ENCODE results near the gene TSGA10IP.

TSGA10IP gene

DNA sequence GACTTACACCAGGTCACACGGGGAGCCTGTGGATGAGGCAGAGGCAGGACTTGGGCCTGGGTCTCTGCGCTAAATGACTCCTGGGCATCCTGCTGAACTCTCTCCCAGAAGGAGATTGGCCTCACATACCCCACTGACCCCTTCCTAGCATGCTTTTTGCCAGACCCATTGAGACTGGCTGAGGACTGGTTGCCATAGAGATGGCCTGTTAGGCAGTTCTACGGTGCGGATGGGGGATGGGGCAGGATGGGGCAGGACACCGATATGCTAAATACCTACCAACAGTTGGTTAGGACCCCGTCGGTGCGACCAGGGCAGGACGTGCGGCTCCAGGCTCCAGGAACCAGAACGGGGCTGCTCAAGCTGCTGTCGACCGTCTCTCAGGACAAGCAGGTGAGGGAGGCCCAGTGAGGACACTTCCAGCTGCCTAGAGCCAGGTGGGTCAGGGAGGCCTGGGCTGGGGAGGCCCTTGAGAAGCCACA lies at the start of gene TSGA10IP:
TSS of gene TSGA10IP (plus strand) at position 51 of the 482 bp plus-strand sequence. CDS start at position 247, 196 bp downstream.
- DNase-seq = no peak

GRCh38 chr11:65895482-65895981 lies 49.7 kb upstream of the TSGA10IP start:
- DNase-seq = no peak

DNA sequence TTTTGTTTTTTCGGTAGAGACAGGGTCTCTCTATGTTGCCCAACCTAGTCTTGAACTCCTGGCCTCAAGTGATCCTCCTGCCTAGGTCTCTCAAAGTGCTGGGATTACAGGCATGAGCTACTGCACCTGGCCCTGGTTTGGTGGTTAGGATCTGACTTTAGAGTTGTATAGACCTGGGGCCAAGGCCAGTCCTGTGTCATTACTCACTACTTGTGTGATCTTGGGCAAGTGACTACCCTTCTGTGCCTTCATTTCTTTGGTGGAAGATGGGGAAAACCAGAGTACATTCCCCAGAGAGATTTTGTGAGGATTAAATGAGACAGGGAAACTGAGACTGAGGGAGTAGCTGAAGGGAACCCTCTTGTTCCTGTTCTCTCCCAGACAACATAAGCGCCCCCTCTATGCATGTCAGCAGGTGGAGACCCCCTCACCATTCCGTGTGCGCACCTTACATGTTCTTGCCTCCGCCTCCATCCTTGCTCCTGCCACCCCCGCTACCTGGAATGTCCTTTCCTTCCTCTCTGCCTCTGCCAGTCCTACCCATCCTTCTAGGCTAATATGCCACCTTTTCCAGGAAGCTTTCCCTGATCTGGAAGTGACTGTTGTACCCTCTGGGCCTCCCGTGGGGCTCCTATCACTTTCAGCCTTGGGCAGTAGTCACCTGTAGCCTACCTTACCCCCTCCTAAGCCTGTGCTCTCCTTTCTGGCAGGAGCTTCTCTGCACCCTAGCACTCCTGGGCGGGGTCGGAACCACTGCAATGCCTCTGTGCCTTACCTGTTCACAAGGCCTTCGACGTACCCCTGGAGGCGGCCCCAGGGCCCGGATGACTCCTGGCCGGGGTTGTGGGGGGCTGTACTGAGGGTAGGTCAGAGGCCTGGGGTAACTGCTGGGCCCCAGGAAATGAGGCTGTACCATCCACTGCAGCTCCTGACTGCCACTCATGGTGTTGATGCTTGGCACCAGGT lies 49.0 kb upstream of the TSGA10IP start:
- DNase-seq = no peak

DNA sequence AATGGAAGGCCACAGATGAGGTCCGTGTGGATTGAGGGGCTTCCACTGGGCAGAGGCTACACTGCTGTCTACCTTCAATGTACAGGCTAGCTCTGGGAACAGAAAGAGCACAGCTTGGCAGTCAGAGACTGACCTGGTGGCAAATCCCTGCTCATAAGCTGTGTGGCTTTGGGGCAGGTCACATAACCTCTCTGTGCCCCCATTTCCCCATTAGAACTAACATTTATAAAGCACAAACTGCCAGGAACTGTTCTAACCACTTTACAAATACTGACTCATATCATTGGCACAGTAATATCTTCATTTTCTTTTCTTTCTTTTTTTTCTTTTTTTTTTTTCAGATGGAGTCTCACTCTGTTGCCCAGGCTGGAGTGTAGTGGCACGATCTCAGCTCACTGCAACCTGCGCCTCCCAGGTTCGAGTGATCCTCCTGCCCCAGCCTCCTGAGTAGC lies 48.2 kb upstream of the TSGA10IP start:
- no peak for DNase-seq

DNA sequence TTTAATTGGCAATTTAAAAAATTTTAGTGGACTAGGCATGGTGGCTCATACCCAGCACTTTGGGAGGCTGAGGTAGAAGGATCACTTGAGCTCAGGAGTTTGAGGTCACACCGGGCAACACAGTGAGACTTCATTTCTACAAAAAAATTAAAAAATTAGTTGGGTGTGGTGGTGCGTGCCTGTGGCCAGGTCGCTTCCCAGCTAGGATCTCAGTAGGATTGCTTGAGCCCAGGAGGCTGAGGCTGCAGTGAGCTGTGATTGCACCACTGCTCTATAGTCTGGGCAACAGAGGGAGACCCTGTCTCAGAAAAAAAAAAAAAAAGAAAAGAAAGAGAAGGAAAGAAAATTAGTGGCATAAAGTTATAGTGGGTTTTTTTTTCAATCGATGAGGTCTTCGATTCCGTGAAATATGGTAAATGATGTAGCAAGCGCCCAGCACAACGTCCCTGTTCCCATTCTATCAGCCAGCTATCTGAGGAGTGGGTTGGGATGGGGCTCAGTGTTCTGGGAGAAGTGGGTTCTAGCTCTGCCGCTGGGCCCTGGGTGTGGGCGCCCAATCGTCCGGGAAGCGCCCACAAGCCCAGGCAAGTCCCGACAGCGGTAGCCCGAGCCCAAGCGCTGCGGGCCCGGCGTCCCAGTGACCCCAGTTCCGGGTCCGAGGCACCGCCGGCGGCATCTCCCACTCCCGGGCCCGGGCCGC lies 46.5 kb upstream of the TSGA10IP start:
- no peak for DNase-seq

- DNase-seq = no peak
Observed at GRCh38 chr11:65899356-65900124, 45.7 kb upstream of the TSGA10IP start.

GRCh38 chr11:65900125-65900898 lies 45.0 kb upstream of the TSGA10IP start, which contains the start of gene FOSL1:
Gene FOSL1, minus strand, starts transcription at chr11:65900388. Its CDS starts 49 bp downstream, at chr11:65900339.
- DNase-seq = peak; percentile 29

- DNase-seq = no peak
Observed at GRCh38 chr11:65900899-65901180, 44.4 kb upstream of the TSGA10IP start.

GRCh38 chr11:65903068-65903481 lies 42.2 kb upstream of the TSGA10IP start:
- DNase-seq = no peak

DNA sequence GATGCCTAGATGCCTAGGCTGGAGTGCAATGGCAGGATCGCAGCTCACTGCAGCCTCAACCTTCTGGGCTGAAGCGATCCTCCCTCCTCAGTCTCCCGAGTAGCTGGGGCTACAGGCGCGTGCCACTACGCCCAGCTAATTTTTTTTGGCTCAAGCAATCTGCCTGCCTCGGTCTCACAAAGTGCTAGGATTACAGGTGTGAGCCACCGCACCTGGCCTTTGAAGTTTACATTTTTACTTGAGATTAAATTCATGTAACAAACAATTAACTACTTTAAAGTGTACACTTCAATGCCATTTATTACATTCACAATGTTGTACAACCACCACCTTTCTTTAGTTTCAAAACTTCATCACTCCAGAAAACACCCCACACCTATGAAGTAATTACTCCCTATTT lies 41.6 kb upstream of the TSGA10IP start:
- no peak for DNase-seq

- DNase-seq = no peak
Observed at GRCh38 chr11:65906602-65907001, 38.7 kb upstream of the TSGA10IP start.

DNA sequence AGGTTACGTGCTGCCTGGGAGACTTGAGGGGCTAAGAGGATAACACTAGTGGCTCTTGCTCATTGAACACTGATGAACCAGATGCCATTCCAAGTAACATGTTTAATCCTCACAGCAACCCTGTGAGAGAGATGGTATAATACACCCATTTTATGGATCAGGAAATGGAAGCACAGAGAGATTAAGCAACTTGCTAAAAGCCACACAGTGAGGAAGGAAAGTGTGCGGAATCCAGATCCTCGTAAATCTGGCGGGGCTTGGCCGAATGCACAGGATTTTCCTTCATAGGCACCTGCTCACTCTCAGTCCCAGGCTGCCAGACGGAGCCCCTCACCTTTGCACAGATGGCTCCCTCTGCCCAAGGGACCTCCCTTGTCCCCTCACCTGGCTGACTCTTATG lies 37.4 kb upstream of the TSGA10IP start:
- no peak for DNase-seq

GRCh38 chr11:65911682-65912568 lies 33.4 kb upstream of the TSGA10IP start:
- no peak for DNase-seq

- DNase-seq = no peak
Observed at GRCh38 chr11:65912845-65913244, 32.4 kb upstream of the TSGA10IP start.

GRCh38 chr11:65915101-65915820 lies 30.0 kb upstream of the TSGA10IP start:
- DNase-seq = no peak

DNA sequence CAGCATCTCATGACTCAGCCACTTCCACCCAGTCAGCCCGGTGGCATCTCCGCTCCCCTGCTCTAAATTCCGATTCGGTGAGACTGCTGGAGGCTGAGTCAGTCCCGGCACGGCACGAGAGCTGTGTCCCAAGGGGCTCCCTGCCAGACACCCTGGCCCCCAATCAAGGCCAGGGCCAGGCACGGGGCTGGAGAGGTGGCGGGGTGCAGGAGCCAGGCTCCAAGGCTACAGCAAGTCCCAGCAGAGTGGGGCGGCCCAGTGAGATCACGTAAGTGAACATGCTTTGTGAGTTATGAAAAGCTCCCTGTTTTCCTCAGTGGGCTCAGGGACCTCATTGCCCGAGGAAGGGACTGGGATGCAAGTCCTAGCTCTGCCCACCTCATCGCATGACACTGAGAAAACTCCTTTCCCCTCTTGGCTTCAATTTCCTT lies 29.4 kb upstream of the TSGA10IP start:
- DNase-seq = no peak

GRCh38 chr11:65916391-65916790 lies 28.9 kb upstream of the TSGA10IP start:
- DNase-seq = no peak

DNA sequence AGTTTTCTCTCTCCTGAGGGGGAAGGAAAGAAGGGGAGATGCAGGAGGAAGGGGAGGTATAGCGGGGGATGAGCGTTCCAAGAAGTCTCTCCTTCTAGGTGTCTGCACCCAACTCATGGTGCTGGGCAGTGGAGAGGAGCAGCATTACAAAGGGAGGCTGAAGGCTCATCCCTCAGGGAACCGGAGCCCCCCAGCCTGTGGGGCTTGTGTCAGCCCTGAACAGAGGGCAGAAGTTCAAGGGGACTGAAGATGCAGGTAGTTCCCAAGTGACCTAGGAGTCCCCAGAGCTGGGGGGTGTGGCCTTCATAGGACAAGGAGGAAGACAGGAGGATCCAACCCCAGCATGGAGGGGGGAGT lies 28.2 kb upstream of the TSGA10IP start:
- no peak for DNase-seq

DNA sequence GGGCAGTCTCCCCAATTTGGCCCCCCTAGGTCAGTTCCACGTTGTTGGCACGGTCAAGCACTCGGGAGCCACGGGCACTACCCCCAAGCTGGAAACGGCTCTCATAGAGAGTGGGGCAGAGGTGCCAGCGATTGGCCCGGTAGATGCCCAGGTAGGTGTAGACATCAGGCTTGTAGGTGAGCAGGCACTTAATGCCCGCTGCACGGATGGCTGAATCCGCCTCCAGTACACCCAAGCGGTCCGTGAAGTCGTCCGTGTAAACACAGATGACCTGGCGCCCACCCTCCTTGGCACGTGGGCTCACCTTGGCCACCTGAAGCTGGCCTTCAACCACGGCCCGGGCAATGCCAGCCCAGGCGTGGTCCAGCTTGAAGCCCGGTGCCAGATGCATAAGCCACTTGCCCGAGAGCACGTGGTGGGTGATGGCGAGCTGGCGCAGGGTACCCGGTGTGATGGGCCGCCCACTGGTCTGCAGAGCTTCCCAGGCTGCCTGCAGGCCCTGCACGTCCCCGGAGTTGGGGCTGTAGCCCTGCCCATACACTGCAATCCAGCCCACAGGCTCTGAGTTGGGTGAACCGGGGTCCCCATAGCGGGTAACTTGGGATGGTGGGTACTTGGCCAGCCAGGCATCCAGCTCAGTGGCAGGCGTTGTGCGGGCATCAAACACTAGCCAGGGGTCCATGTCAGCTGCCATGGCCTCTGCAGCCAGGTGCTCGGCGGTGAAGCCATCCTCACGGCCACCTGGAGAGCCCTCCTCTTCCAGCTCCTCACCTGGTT lies 27.7 kb upstream of the TSGA10IP start:
- no peak for DNase-seq
